Neural cell (in vitro differentiated cells): ENCODE measurements around the gene NISCH.

ENCODE experiments used
- EP300 ChIP-seq: fragments of 450-650 bp; conservative IDR thresholded peaks from 2 replicates; pipeline ENCODE4 v1.6.1; 2014; ENCODE audit warnings: antibody characterized with exemption, mild to moderate bottlenecking, moderate library complexity; ENCODE audit not compliant: poor library complexity, severe bottlenecking
- EZH2 ChIP-seq: fragments of 200-600, 300-800 bp; shearing (Covaris generic), sonication (generic); IDR thresholded peaks from 2 replicates; pipeline ENCODE4 v1.6.1; 2014; ENCODE audit warnings: antibody characterized with exemption, low read length, borderline replicate concordance, mild to moderate bottlenecking; ENCODE audit not compliant: insufficient read depth, poor library complexity, severe bottlenecking
- POLR2AphosphoS5 ChIP-seq: IDR thresholded peaks from 2 replicates; pipeline ENCODE4 v1.6.1; 2012
- RAD21 ChIP-seq: fragments of 450-650 bp; conservative IDR thresholded peaks from 2 replicates; pipeline ENCODE4 v1.6.1; 2014; ENCODE audit warnings: antibody characterized with exemption, mild to moderate bottlenecking, moderate library complexity
- SMC3 ChIP-seq: fragments of 450-650 bp; conservative IDR thresholded peaks from 2 replicates; pipeline ENCODE4 v1.6.1; 2014; ENCODE audit warnings: antibody characterized with exemption, mild to moderate bottlenecking, moderate library complexity; ENCODE audit not compliant: poor library complexity
- TAF1 ChIP-seq: IDR thresholded peaks from 2 replicates; pipeline ENCODE4 v1.6.1; 2012; ENCODE audit warnings: low read depth
- TF ChIP-seq, protein P1 (sequence below): fragments of 450-650 bp; IDR thresholded peaks from 2 replicates; pipeline ENCODE4 v1.5.1; 2014; ENCODE audit warnings: antibody characterized with exemption, mild to moderate bottlenecking, moderate library complexity; ENCODE audit not compliant: poor library complexity, severe bottlenecking
- TF ChIP-seq, protein P2 (sequence below): IDR thresholded peaks from 2 replicates; pipeline ENCODE4 v1.6.1; 2012; ENCODE audit warnings: borderline replicate concordance

DNA sequence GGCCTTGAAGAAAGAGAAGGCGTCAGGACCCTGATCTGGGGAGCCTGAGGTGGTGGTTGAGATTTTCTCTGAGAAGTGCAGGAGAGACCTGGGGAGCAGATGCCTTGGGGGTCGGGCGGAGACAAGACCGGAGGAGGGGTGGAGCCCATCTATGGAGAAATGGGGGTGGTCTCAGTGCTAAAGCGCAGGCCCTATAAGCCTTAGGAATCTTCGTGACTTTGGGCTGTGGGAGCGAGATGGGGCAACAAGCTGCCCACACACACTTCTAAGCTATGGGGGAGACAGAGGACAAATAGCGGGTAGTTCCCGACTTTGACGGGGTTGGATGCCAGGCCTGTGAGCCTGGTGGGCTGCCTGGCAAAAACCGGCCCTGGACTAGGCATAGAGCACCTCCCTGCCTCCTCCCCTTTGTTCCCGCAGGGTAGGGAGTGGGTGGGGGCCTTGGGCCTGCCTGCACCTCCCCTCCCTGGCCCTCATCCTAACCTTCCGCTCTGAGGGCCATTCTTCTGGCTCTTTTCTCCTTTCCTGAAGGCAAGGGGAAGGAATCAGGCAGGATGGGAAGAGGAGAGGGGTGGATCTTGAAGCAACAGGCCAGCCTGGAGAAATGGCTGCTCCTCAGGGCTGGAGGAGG, 880 bp downstream of the NISCH start:
- TF ChIP-seq, protein P1, sequence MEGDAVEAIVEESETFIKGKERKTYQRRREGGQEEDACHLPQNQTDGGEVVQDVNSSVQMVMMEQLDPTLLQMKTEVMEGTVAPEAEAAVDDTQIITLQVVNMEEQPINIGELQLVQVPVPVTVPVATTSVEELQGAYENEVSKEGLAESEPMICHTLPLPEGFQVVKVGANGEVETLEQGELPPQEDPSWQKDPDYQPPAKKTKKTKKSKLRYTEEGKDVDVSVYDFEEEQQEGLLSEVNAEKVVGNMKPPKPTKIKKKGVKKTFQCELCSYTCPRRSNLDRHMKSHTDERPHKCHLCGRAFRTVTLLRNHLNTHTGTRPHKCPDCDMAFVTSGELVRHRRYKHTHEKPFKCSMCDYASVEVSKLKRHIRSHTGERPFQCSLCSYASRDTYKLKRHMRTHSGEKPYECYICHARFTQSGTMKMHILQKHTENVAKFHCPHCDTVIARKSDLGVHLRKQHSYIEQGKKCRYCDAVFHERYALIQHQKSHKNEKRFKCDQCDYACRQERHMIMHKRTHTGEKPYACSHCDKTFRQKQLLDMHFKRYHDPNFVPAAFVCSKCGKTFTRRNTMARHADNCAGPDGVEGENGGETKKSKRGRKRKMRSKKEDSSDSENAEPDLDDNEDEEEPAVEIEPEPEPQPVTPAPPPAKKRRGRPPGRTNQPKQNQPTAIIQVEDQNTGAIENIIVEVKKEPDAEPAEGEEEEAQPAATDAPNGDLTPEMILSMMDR, result no peak
- no peak for TF ChIP-seq RAD21
- no peak for TF ChIP-seq TAF1
- TF ChIP-seq EZH2, result no peak
- no peak for TF ChIP-seq EP300
- TF ChIP-seq POLR2AphosphoS5, result no peak
- TF ChIP-seq, protein P2, sequence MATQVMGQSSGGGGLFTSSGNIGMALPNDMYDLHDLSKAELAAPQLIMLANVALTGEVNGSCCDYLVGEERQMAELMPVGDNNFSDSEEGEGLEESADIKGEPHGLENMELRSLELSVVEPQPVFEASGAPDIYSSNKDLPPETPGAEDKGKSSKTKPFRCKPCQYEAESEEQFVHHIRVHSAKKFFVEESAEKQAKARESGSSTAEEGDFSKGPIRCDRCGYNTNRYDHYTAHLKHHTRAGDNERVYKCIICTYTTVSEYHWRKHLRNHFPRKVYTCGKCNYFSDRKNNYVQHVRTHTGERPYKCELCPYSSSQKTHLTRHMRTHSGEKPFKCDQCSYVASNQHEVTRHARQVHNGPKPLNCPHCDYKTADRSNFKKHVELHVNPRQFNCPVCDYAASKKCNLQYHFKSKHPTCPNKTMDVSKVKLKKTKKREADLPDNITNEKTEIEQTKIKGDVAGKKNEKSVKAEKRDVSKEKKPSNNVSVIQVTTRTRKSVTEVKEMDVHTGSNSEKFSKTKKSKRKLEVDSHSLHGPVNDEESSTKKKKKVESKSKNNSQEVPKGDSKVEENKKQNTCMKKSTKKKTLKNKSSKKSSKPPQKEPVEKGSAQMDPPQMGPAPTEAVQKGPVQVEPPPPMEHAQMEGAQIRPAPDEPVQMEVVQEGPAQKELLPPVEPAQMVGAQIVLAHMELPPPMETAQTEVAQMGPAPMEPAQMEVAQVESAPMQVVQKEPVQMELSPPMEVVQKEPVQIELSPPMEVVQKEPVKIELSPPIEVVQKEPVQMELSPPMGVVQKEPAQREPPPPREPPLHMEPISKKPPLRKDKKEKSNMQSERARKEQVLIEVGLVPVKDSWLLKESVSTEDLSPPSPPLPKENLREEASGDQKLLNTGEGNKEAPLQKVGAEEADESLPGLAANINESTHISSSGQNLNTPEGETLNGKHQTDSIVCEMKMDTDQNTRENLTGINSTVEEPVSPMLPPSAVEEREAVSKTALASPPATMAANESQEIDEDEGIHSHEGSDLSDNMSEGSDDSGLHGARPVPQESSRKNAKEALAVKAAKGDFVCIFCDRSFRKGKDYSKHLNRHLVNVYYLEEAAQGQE, result no peak
- no peak for TF ChIP-seq SMC3
